HepG2 (cell line): ENCODE results near the gene TEFM. TPM values are rescaled to one million over a fixed set of nuclear protein-coding genes. Genes with fewer than 3 reads are reported as not detected.

ENCODE experiments used
- ATAC-seq: fragments of 200-7000 bp; cut with Tn5 transposase; 3 replicates; pipeline ENCODE4 v1.9.1; 2020; ENCODE audit warnings: mild to moderate bottlenecking, moderate library complexity
- BruUV-seq: library from RNA; stranded (reverse); fragments of 400-500 nt; replicated peaks from 2 replicates; lab custom pipeline; 2021; lab: Mats Ljungman, UMichigan
- CTCF ChIA-PET: fragments of 300-600 bp; formaldehyde crosslinking; extraction: SDS; loops from one replicate; lab custom pipeline; 2021; ENCODE audit warnings: low total read pairs, inconsistent platforms, low intra/inter-chr PET ratio; lab: Yijun Ruan, JAX
- POLR2A ChIA-PET: fragments of 350-600 bp; sonication (Branson Sonifier 250); formaldehyde crosslinking; loops from one replicate; lab custom pipeline; 2020; ENCODE audit warnings: antibody characterized with exemption, inconsistent platforms; lab: Yijun Ruan, JAX
- DNase-seq: peaks from one replicate; pipeline ENCODE4 v3.0.0-alpha.2; 2015; ENCODE audit warnings: low spot score
- FAIRE-seq: peaks from 3 replicates; lab custom pipeline; 2011; peaks lifted over from hg19 to GRCh38; lab: Jason Lieb, UNC
- H2AFZ ChIP-seq: one replicate; pipeline ENCODE4 v1.6.1; 2011; ENCODE audit warnings: low read length, inconsistent platforms
- H3K27ac ChIP-seq: fragments of 300-600 bp; 3 replicates; pipeline ENCODE4 v1.8.0; 2011; ENCODE audit warnings: mixed run types, mild to moderate bottlenecking, mixed read lengths, low read length, inconsistent platforms; ENCODE audit not compliant: insufficient read depth; ENCODE audit errors: extremely low read length
- H3K27me3 ChIP-seq, 2 experiments: fragments of 200-600 bp in 1 of 2; 2 replicates in 1 of 2; 3 replicates in 1 of 2; pipeline versions ENCODE4 v1.6.0 to v1.8.0; 2011; ENCODE audit warnings: low read length in 2 of 2, mild to moderate bottlenecking in 2 of 2, moderate library complexity in 2 of 2, inconsistent platforms in 1 of 2; ENCODE audit not compliant: insufficient read depth in 2 of 2, control insufficient read depth in 1 of 2
- H3K36me3 ChIP-seq, 2 experiments: fragments of 200-600 bp in 1 of 2; replicated peaks in 1 of 2; 2 replicates in 1 of 2; 3 replicates in 1 of 2; pipeline versions ENCODE4 v1.5.1 to v1.8.0; 2011; ENCODE audit warnings: low read length in 2 of 2, inconsistent platforms in 1 of 2; ENCODE audit not compliant: insufficient read depth in 2 of 2, control insufficient read depth in 1 of 2
- H3K4me1 ChIP-seq: 2 replicates; pipeline ENCODE4 v1.5.1; 2012; ENCODE audit warnings: low read length, inconsistent platforms; ENCODE audit not compliant: insufficient read depth
- H3K4me2 ChIP-seq: 2 replicates; pipeline ENCODE4 v1.6.0; 2011; ENCODE audit warnings: low read depth, low read length, inconsistent platforms
- H3K4me3 ChIP-seq, 3 experiments: fragments of 200-600 bp in 1 of 3; sonication (generic), shearing (Covaris generic) in 1 of 3; replicated peaks in 1 of 3; 2 replicates each; pipeline ENCODE4 v1.5.1; 2011 to 2016; ENCODE audit warnings: low read length in 3 of 3, inconsistent platforms in 2 of 3, low read depth in 2 of 3, mild to moderate bottlenecking in 2 of 3, control low read depth in 1 of 3, mixed read lengths in 1 of 3; ENCODE audit not compliant: insufficient read depth in 1 of 3
- H3K79me2 ChIP-seq: one replicate; pipeline ENCODE4 v1.6.1; 2011; ENCODE audit warnings: low read length, inconsistent platforms; ENCODE audit not compliant: insufficient read depth
- H3K9ac ChIP-seq: 2 replicates; pipeline ENCODE4 v1.6.0; 2011; ENCODE audit warnings: mild to moderate bottlenecking, low read depth, low read length, inconsistent platforms; ENCODE audit not compliant: insufficient read depth
- H3K9me3 ChIP-seq: 2 replicates; pipeline ENCODE4 v1.5.1; 2012; ENCODE audit warnings: mild to moderate bottlenecking, low read length
- H4K20me1 ChIP-seq: 2 replicates; pipeline ENCODE4 v1.6.0; 2011; ENCODE audit warnings: inconsistent platforms, mild to moderate bottlenecking, low read length, moderate library complexity; ENCODE audit not compliant: insufficient read depth
- CBX1 ChIP-seq: IDR thresholded peaks from one replicate; pipeline ENCODE4 v1.6.1; 2016; ENCODE audit warnings: antibody characterized with exemption, low read depth
- FOXM1 ChIP-seq: sonication (generic); formaldehyde crosslinking; IDR thresholded peaks from 2 replicates; pipeline ENCODE4 v1.5.0; 2020; ENCODE audit warnings: missing genetic modification reagents
- KDM5B ChIP-seq: sonication (generic); formaldehyde crosslinking; IDR thresholded peaks from 2 replicates; pipeline ENCODE4 v1.4.0; 2020; ENCODE audit warnings: missing genetic modification reagents, mild to moderate bottlenecking, borderline replicate concordance
- NFE2L1 ChIP-seq: sonication (generic); formaldehyde crosslinking; IDR thresholded peaks from 2 replicates; pipeline ENCODE4 v1.4.0; 2020; ENCODE audit warnings: missing genetic modification reagents, mild to moderate bottlenecking, borderline replicate concordance
- REST ChIP-seq, 2 experiments: IDR thresholded peaks; 2 replicates each; pipeline ENCODE4 v1.6.1; 2011 to 2012; ENCODE audit warnings: low read length in 2 of 2, borderline replicate concordance in 1 of 2, low read depth in 1 of 2, mild to moderate bottlenecking in 1 of 2, moderate library complexity in 1 of 2
- STAG1 ChIP-seq: sonication (generic); formaldehyde crosslinking; IDR thresholded peaks from 2 replicates; pipeline ENCODE4 v1.4.0; 2020; ENCODE audit warnings: missing genetic modification reagents
- ZNF143 ChIP-seq: sonication (generic); formaldehyde crosslinking; IDR thresholded peaks from 2 replicates; pipeline ENCODE4 v1.4.0; 2020; ENCODE audit warnings: missing genetic modification reagents
- ZNF670 ChIP-seq: sonication (generic); formaldehyde crosslinking; IDR thresholded peaks from 2 replicates; pipeline ENCODE4 v1.8.0; 2022; ENCODE audit warnings: mild to moderate bottlenecking, missing genetic modification reagents, borderline replicate concordance
- WGBS: methylation state at CpG from one replicate; pipeline ENCODE4 v1.1.6; 2017; ENCODE audit warnings: low lambda C conversion rate; 5-methylcytosine and 5-hydroxymethylcytosine counted together
- in situ Hi-C: cut with HindIII; loops from 2 replicates; pipeline ENCODE4 v1.10.0; 2017; ENCODE audit warnings: low pct_unique_long_range_greater_than_20kb; ENCODE audit not compliant: extremely low pct_ligation_motif_present
- intact Hi-C: fragments of 100-400 bp; cut with micrococcal nuclease; formaldehyde crosslinking; loops from one replicate; pipeline ENCODE4 v1.10.0; 2022; ENCODE audit not compliant: unreplicated experiment
- polyA plus RNA-seq, 8 experiments: library from polyadenylated mRNA; depleted of rRNA in 3 of 8; stranded (reverse) in 7 of 8; unstranded in 1 of 8; fragments of >200 nt; fragmentation: Illumina TruSeq in 4 of 8; extraction: Trizol in 4 of 8; gene quantifications; 2 replicates each; pipeline versions ENCODE4 v1.2.1 to v1.2.3, GENCODE V29; 2011 to 2016; ENCODE audit warnings: low read depth in 4 of 8, missing spikeins in 1 of 8, mixed read lengths in 1 of 8; ENCODE audit not compliant: insufficient read depth in 1 of 8
- total RNA-seq, 5 experiments: library from RNA; depleted of rRNA; stranded (reverse); fragments of >200 nt; fragmentation: Illumina TruSeq; extraction: Trizol; gene quantifications; 2 replicates each; pipeline ENCODE4 v1.2.3, GENCODE V29; 2016; ENCODE audit warnings: low read depth in 1 of 5

TEFM gene
- total and polyA plus RNA-seq, 2 of the 13 experiments (the other 11 are each of a cell fraction or from before 2014, with no cell fraction given) = 7.0 to 20.0 TPM

GRCh38 chr17:30906101-30906911 is at the start of gene TEFM (continued):
- TF ChIP-seq ZNF670 (CRISPR knock-in tag) (peak; percentile 95), FOXM1 (CRISPR knock-in tag) (peak; percentile 18; the same call in 1 of the 2 replicates)
- TF ChIP-seq, all 625 proteins: peak for 419

- in situ Hi-C loops (no loop called here), intact Hi-C loops (no loop called here)
- FAIRE-seq = no peak
- Histone ChIP-seq H4K20me1 (no peaks in the 10 kb centered on the region), H3K4me2 (no peak overlapping the region), H3K9ac (no peak overlapping the region), H3K79me2 (no peaks in the 10 kb centered on the region), H3K4me1 (peaks cover 31% of the 10 kb centered on the region), H3K27ac (no peak overlapping the region), H3K4me3 (no peak overlapping the region), H3K9me3 (no peaks in the 10 kb centered on the region), H2AFZ (no peak overlapping the region), H3K36me3 (no peaks in the 10 kb centered on the region), H3K27me3 (no peaks in the 10 kb centered on the region)
- DNase-seq = no peak
- BruUV-seq = no TSS peak
- WGBS = 72% methylated on average over 5 of the region's 6 CpGs
- no peak for ATAC-seq
- ChIA-PET CTCF (no interaction called here), POLR2A (no interaction called here)
- TF ChIP-seq STAG1 (CRISPR knock-in tag) (no peak), CBX1 (no peak), KDM5B (CRISPR knock-in tag) (no peak), REST (IDR thresholded peaks at IDR 0.05; ENCODE audit: borderline replicate concordance in 1 of 2, low read depth in 1 of 2, low read length in 2 of 2) (no peak), NFE2L1 (no peak), ZNF143 (CRISPR knock-in tag) (no peak)
Observed at GRCh38 chr17:30954046-30954830, 48.2 kb upstream of the TEFM start.
